ENCODE results near the gene ADAP1.

- TF ChIP-seq, protein P1, sequence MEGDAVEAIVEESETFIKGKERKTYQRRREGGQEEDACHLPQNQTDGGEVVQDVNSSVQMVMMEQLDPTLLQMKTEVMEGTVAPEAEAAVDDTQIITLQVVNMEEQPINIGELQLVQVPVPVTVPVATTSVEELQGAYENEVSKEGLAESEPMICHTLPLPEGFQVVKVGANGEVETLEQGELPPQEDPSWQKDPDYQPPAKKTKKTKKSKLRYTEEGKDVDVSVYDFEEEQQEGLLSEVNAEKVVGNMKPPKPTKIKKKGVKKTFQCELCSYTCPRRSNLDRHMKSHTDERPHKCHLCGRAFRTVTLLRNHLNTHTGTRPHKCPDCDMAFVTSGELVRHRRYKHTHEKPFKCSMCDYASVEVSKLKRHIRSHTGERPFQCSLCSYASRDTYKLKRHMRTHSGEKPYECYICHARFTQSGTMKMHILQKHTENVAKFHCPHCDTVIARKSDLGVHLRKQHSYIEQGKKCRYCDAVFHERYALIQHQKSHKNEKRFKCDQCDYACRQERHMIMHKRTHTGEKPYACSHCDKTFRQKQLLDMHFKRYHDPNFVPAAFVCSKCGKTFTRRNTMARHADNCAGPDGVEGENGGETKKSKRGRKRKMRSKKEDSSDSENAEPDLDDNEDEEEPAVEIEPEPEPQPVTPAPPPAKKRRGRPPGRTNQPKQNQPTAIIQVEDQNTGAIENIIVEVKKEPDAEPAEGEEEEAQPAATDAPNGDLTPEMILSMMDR (IDR thresholded peaks at IDR 0.05; ENCODE audit: low read length), result peak; percentile 100
- TF ChIP-seq EZH2 (IDR thresholded peaks at IDR 0.05; ENCODE audit: borderline replicate concordance, low read length), result no peak
Measured at GRCh38 chr7:992709-993607, 38.5 kb upstream of the ADAP1 start.
